HG03457 (cell line): ENCODE data around the gene NUDT8.
"Not testable (repeated sequence)": the region's sequence is repeated elsewhere in the genome, so short reads cannot be mapped to it uniquely, and the experiment has no call there.

Source experiments
- ATAC-seq: cut with Tn5 transposase; IDR thresholded peaks from one replicate; pipeline ENCODE4 v1.9.1; 2021; ENCODE audit warnings: moderate number of reproducible peaks; ENCODE audit not compliant: unreplicated experiment

Gene NUDT8

DNA sequence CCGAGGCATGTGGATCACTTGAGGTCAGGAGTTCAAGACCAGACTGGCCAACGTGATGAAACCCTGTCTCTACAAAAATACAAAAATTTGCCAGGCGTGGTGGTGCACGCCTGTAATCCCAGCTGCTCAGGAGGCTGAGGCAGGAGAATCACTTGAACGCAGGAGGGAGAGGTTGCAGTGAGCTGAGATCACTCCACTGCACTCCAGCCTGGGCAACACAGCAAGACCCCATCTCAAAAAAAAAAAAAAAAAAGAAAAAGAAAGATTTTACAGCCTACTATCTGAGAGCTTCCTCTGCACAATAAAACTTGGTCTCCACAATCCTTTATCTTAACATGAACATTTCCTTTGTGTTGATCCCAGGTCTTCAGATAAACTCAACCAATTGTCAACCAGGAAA is 31.0 kb upstream of the NUDT8 start:
- ATAC-seq, result not testable (repeated sequence)

DNA sequence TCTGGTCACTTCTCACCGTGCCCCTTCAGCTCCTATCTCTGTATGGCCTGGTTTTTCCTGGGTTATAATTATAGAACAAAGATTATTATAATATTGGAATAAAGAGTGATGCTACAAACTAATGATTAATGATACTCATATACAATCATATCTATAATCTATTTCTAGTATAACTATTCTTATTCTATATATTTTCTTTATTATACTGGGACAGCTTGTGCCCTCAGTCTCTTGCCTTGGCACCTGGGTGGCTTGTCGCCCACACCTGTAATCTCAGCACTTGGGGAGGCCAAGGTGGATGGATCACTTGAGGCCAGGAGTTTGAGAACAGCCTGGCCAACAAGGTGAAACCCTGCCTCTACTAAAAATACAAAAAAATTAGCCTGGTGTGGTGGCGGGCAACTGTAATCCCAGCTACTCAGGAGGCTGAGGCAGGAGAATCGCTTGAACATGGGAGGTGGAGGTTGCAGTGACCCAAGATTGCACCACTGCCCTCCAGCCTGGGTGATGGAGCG is 30.0 kb upstream of the NUDT8 start:
- not testable (repeated sequence) for ATAC-seq

DNA sequence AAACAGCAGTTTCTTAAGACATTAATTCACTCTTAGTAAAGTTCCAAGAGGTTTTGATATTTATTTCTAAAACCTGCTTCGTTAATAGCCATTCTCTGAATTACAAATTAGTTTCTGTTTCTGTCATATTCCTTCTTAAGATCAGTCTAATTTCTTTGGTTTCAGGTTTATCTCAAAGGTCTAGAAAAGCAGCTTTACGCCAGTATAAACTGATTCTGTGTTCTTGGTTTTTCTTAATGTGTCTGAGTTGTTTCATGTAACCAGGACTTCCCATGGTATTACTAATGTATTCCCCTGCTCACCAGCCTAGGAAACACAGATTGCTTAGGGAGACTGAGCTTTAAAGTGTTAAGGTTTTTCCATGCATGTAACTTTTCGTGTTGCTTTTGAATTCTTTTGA is 27.6 kb upstream of the NUDT8 start:
- ATAC-seq, result no peak

- ATAC-seq, result no peak
Observed at GRCh38 chr11:67656278-67656922, 26.7 kb upstream of the NUDT8 start.

- ATAC-seq, result no peak
Observed at GRCh38 chr11:67654225-67654624, 24.5 kb upstream of the NUDT8 start.

- no peak for ATAC-seq
Observed at GRCh38 chr11:67652965-67653845, 23.5 kb upstream of the NUDT8 start.

DNA sequence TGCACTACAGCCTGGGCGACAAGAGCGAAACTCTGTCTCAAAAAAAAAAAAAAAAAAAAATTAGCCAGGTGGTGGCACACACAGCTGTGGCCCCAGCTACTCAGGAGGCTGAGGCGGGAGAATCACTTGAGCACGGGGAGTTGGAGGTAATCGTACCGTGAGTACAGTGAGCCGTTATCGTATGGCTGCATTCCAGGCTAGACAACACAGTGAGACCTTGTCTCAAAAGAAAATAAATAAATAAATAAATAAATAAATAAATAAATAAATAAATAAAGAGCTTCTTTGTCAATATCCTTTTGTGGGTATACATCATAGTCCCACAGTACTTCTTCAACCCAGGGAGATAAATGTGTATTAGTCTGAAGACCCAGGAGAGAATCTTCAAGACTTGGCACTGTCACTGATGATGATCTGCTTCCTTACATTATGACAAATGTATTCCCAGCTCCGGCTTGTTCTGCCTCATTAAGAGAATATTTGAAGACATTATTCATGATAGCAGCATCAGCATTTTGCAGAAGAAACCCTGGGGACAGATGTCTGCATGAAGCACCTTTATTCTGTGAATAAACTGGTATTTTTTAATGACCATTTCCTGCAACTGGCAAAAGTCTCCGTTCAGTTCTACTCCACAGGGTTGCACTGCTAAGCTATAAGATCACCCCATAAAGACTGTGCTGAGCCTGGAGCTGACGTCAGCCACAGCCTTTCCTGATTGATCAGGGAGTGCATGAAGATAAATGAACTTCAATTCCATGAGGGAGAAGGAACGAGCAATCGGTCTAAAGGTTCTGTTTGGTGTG is 22.4 kb upstream of the NUDT8 start:
- ATAC-seq, result no peak

DNA sequence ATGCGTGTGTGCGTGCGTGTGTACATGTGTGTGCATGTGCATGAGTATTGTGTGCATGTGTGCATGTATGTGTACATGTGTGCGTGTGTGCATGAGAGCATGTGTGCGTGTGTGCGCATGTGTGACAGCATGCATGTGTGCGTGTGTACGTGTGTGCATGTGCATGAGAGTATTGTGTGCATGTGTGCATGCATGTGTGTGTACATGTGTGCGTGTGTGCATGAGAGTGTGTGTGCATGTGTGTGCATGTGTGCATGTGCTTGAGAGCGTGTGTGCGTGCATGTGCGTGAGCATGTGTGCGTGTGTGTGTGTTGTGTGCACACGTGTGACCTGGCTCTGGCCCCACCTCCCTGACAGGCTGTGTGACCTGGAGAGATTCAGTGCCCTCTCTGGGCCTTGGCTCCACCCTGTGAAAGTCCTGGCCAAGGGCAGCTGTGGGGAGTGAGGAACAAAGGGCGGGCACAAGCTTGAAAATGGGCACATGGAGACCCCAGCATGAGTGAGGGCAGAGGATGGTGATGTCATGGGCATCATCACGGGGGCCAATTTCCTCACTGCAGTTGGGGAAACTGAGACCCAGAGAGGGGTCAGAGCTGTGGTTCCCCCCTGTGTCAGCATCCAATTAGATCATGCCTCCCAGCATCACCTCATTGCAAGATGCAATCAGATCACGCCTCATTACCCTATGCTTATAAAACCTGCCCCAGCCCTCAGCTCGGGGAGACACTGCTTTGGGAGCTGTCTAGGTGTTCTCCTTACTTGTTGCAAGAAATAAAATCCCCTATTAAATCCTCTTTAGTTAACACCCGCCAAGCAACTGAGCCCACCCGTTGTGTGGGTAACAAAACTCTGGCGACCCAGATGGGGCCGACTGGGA is 20.1 kb upstream of the NUDT8 start:
- ATAC-seq, result no peak

DNA sequence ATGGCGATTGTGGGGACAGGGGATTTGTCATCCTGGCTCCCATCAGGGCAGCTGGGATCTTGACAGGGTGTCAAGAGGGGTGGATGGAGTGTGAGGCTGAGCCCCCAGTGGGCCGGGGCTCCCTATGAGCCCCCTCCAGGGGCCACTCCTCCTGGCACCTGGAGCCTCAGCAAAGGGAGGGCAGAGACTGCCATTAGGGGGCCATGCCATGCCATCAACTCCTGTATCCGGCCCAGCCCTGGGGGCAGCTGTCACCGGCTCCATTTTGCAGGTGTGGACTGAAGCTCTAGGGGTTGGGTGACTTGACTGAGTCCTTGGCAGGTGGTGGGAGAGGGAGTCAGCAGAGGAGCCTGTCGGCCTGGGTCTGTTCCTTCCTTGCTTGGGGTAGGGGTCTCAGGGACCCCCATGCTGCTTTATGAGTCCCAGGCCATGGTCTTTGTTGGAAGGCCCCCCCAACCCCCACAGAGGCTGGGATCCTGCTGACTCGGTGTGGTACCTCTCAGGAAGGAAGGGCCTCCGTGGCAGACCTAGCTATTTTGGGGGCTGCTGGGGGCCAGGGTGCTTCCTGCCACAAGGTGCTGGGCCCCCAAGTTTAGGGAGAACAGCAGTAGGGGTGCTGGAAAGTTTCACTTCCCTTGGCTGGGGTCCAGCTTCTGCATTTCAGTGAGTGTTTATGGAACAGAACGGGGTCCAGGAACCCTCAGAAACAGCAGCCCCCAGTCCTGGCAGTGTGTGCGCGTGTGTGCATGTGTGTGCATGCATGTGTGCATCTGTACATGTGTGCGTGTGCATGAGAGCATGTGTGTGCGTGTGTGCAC is 19.3 kb upstream of the NUDT8 start:
- ATAC-seq, result no peak

DNA sequence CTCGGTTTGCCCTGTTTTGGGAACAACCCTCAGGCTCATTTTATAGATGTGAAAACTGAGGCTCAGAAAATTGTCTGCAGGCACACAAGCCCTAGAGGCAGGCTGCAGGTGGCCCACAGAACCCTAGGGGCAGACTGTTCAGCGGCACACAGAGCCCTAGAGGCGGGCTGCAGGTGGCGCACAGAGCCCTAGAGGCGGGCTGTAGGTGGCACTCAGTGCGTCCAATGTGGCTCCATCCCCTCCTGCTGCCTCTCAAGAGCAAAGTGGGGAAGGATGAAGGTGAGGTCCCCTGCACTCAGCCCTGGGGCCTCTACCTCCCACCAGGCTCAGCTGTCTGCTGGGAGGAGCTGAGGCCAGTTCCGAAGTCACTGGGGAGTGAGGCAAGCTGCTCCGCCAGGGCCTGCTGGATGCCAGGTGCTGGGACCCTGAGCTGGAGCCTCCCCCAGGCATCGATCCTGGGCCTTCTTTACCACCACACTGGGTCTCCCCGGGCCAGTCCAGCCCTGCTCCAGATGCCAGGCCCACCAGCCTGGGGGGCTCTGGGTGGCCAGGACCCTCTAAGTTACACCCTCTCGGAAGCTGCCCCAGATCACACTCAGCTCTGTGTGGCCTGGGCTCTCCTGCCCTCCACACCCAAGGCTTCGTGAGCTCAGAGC is 18.5 kb upstream of the NUDT8 start:
- ATAC-seq, result no peak

- no peak for ATAC-seq
Observed at GRCh38 chr11:67647471-67647870, 17.7 kb upstream of the NUDT8 start.

DNA sequence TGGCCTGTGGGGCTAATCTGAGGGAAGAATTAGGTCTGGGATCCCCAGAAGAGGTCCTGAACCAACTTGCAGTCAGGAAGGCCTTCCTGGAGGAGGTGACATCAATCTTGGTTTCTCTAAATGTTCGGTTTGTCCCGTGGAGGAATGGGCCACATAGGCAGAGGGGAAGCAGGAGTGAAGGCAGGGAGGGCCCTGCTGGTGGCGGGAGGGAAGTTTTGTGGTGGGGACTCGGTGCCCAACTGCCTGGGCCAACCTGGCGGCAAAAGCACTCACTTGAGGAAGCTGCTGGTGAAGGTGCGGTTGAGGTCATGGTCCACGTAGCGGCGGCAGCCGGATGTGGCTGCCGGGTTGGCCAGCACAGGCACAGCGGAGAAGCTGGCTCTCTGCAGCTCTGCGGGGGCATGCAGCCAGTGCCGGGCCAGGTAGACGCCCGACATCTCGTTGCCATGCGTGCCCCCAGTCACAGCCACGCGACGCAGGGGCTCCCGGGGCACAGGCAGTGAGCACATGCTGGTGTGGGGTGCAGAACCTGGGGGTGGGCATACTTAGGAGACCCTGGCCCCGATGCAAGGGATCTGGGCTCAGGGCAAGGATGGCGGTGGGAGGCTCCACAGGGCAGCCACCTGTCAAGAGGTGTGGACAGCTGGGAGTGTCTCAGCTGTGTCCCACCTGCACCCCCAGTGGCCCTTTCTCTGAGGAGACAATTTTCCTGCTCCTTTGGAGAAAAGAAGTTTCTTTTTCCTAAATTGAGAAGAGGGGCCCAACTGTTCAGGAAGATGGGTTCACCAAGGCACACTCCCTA is 17.0 kb upstream of the NUDT8 start:
- no peak for ATAC-seq

DNA sequence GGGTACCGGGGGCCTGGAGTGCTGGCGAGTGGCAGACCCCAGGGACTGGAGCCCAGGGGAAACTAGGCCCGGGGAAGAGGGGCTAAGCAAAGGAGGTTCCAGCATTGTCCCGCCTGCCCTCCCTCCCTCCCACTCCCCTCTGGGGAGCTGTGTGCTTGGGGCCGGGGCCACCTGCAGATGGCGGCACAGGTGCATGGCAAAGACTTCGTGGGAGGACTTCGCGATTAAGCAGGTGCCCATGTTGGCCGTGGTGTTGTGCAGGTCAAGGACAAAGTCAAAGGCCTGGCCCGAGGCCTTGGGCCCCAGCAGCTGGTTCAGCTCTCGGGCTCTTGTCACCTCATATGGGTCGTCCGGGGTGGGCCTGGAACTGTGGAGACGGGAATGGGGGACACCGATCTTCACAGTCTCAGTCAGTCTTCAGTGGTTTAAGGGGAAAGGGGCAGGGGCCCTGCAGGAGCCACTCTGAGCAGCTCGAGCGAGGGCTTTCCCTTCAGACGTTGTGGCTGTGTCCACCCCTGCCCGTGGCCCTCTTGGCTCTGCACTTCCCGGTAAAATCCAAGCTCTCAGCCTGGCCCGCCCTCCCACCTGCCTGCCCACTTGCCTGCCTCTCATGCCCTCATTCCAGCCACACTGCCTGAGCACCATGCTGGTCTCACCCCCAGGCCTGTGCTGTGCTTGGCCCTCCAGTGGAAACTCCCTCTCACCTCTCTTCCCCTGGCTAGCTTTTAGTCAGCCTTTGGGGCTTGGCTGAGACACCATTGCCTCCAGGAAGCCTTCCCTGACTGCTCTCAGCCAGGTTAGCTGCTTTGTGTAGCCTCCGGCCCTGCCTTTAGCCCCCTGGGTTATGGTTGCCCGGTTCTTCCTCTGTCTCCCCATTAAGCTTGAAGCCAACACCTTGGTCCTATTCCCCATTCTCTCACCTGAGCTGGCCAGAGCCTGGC is 16.1 kb upstream of the NUDT8 start:
- ATAC-seq, result no peak

DNA sequence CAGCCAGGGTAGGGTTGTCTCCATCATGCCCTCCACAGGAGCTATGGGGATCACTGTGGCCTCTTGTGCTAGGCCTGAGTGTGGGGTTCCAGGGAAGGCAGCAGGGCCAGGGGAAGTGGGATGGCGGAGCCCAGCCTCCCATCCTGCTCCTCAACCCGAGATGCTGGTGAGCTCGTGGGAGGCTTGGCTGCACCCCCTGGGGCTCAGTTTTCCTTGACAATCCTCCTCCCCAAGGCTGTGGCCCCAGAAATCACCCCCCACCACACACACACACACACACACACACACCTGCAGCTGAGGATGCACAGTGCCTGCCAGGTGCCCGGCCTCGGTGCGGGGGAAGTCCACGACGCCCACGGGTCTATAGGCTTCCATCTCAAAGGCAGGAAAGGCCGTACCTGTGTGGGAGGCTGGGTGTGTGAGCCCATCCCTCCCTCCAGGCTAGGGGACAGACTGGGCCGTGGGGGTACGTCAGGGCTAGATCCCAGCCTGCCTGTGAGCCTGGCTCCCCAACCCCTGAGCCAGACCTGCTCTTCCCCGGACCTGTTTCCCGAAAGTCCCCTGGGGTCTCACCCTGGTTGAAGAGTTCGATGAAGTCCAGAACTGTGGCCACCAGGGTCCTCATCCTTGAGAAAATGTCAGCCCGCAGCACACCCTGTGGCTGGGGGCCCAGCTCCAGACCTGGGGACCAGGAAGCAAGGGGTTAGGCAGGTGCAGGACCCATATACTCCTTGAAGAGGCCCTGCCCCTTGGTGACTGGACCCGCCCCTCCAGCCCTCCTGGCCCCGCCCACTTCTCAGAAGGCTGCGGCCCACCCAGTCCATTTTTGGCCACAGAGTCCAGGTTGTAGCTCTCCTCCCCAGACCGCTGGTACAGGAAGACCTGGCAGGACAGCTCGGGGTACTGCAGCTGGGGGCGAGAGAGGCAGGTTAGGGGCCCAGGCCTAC is 15.0 kb upstream of the NUDT8 start:
- no peak for ATAC-seq

- ATAC-seq, result no peak
Observed at GRCh38 chr11:67644042-67644441, 14.3 kb upstream of the NUDT8 start.
